Activated CD8-positive, alpha-beta T cell treated with anti-CD3 and anti-CD28 coated beads, Interleukin-2, amount 10 ng/mL, durations not matched to agents 7 days and 5 days (primary cell): ENCODE measurements around the gene METRNL. TPM values are rescaled to one million over a fixed set of nuclear protein-coding genes. Genes with fewer than 3 reads are reported as not detected.

Experiments used
- ATAC-seq: fragments of 150-1000 bp; cut with Tn5 transposase; one replicate; pipeline ENCODE4 v1.10.0; 2021; ENCODE audit warnings: moderate library complexity
- CTCF ChIA-PET: fragments of 350-600 bp; sonication (Branson Sonifier 250); formaldehyde crosslinking; loops from one replicate; lab custom pipeline; 2021; ENCODE audit warnings: antibody characterized with exemption; lab: Charles Lee
- POLR2A ChIA-PET: fragments of 350-600 bp; sonication (Branson Sonifier 250); formaldehyde crosslinking; loops from one replicate; lab custom pipeline; 2021; ENCODE audit warnings: antibody characterized with exemption; lab: Charles Lee
- DNase-seq: peaks from one replicate; pipeline ENCODE4 v3.0.0-alpha.2; 2020
- H3K27ac Mint-ChIP-seq: one replicate; pipeline ENCODE4 v1.8.0; 2021; ENCODE audit warnings: mild to moderate bottlenecking, mixed read lengths
- H3K27me3 Mint-ChIP-seq: one replicate; pipeline ENCODE4 v1.8.0; 2021; ENCODE audit warnings: low read depth, mixed read lengths
- H3K36me3 Mint-ChIP-seq: one replicate; pipeline ENCODE4 v1.8.0; 2021; ENCODE audit warnings: low read depth, mixed read lengths
- H3K4me1 Mint-ChIP-seq: one replicate; pipeline ENCODE4 v1.8.0; 2021; ENCODE audit warnings: low read depth, mixed read lengths
- H3K4me3 Mint-ChIP-seq: one replicate; pipeline ENCODE4 v1.8.0; 2021; ENCODE audit warnings: mild to moderate bottlenecking, mixed read lengths
- H3K9me3 Mint-ChIP-seq: one replicate; pipeline ENCODE4 v1.8.0; 2022; ENCODE audit warnings: mixed read lengths; ENCODE audit not compliant: insufficient read depth
- total RNA-seq, 2 experiments: library from RNA; stranded (reverse); gene quantifications; one replicate each; pipeline ENCODE4 v1.2.3, GENCODE V29; 2021

Gene METRNL
- total RNA-seq, 2 experiments from 2014 or later = 3.0 to 4.8 TPM

GRCh38 chr17:83091257-83092141, 12.1 kb downstream of the METRNL start:
- no peak overlapping the region for H3K4me3 Mint-ChIP-seq
- no peak for ATAC-seq
- no peaks in the 10 kb centered on the region for H3K27me3 Mint-ChIP-seq
- POLR2A ChIA-PET = no interaction called here
- H3K27ac Mint-ChIP-seq = no peak overlapping the region
- no peak for DNase-seq
- H3K4me1 Mint-ChIP-seq = no peaks in the 10 kb centered on the region
- H3K36me3 Mint-ChIP-seq = no peaks in the 10 kb centered on the region
- CTCF ChIA-PET = no interaction called here
- H3K9me3 Mint-ChIP-seq = no peaks in the 10 kb centered on the region

GRCh38 chr17:83092186-83092585, 12.8 kb downstream of the METRNL start:
- no peaks in the 10 kb centered on the region for H3K27me3 Mint-ChIP-seq
- no peaks in the 10 kb centered on the region for H3K36me3 Mint-ChIP-seq
- ATAC-seq = no peak
- ChIA-PET CTCF (no interaction called here), POLR2A (no interaction called here)
- no peak overlapping the region for H3K27ac Mint-ChIP-seq
- no peak overlapping the region for H3K4me3 Mint-ChIP-seq
- H3K4me1 Mint-ChIP-seq = no peaks in the 10 kb centered on the region
- no peaks in the 10 kb centered on the region for H3K9me3 Mint-ChIP-seq
- no peak for DNase-seq

- Mint-ChIP-seq H3K4me3 (no peak overlapping the region), H3K36me3 (no peaks in the 10 kb centered on the region), H3K27ac (no peak overlapping the region), H3K9me3 (no peaks in the 10 kb centered on the region), H3K27me3 (no peaks in the 10 kb centered on the region), H3K4me1 (no peaks in the 10 kb centered on the region)
- ATAC-seq = no peak
- POLR2A ChIA-PET = no interaction called here
- DNase-seq = no peak
- CTCF ChIA-PET = no interaction called here
Measured at GRCh38 chr17:83092931-83093330, 13.5 kb downstream of the METRNL start.

- no peaks in the 10 kb centered on the region for H3K36me3 Mint-ChIP-seq
- DNase-seq = no peak
- ChIA-PET POLR2A (no interaction called here), CTCF (no interaction called here)
- H3K27ac Mint-ChIP-seq = no peak overlapping the region
- no peaks in the 10 kb centered on the region for H3K9me3 Mint-ChIP-seq
- no peak for ATAC-seq
- no peaks in the 10 kb centered on the region for H3K4me1 Mint-ChIP-seq
- H3K27me3 Mint-ChIP-seq = no peaks in the 10 kb centered on the region
- no peak overlapping the region for H3K4me3 Mint-ChIP-seq
Measured at GRCh38 chr17:83093506-83093905, 14.1 kb downstream of the METRNL start.

GRCh38 chr17:83094291-83094690, 14.9 kb downstream of the METRNL start:
- Mint-ChIP-seq H3K4me1 (no peaks in the 10 kb centered on the region), H3K4me3 (no peak overlapping the region), H3K27ac (no peak overlapping the region), H3K9me3 (no peaks in the 10 kb centered on the region), H3K36me3 (no peaks in the 10 kb centered on the region), H3K27me3 (no peaks in the 10 kb centered on the region)
- ChIA-PET POLR2A (no interaction called here), CTCF (no interaction called here)
- no peak for ATAC-seq
- no peak for DNase-seq

GRCh38 chr17:83095016-83095415, 15.6 kb downstream of the METRNL start:
- Mint-ChIP-seq H3K4me3 (no peak overlapping the region), H3K36me3 (no peaks in the 10 kb centered on the region), H3K4me1 (peaks cover 4% of the 10 kb centered on the region), H3K27me3 (peaks cover 7% of the 10 kb centered on the region), H3K9me3 (no peaks in the 10 kb centered on the region), H3K27ac (no peak overlapping the region)
- no peak for DNase-seq
- POLR2A ChIA-PET = no interaction called here
- CTCF ChIA-PET = no interaction called here
- ATAC-seq = no peak

GRCh38 chr17:83096401-83097224, 17.2 kb downstream of the METRNL start:
- no peak for DNase-seq
- ChIA-PET POLR2A (interaction anchor here (1.5 kb wide), 1 partner anchor 104 kb away, joined by 4 read pairs; no protein-coding TSS in a partner anchor), CTCF (no interaction called here)
- peaks cover 14% of the 10 kb centered on the region for H3K27me3 Mint-ChIP-seq
- H3K4me1 Mint-ChIP-seq = peaks cover 11% of the 10 kb centered on the region
- no peak for ATAC-seq
- no peak overlapping the region for H3K4me3 Mint-ChIP-seq
- H3K27ac Mint-ChIP-seq = no peak overlapping the region
- H3K36me3 Mint-ChIP-seq = no peaks in the 10 kb centered on the region
- no peaks in the 10 kb centered on the region for H3K9me3 Mint-ChIP-seq

- ATAC-seq = no peak
- no peak for DNase-seq
- CTCF ChIA-PET = no interaction called here
- Mint-ChIP-seq H3K27ac (no peak overlapping the region), H3K27me3 (peaks cover 14% of the 10 kb centered on the region), H3K9me3 (no peaks in the 10 kb centered on the region), H3K36me3 (no peaks in the 10 kb centered on the region), H3K4me1 (peaks cover 11% of the 10 kb centered on the region), H3K4me3 (no peak overlapping the region)
- POLR2A ChIA-PET = interaction anchor here (1.5 kb wide), 1 partner anchor 103 kb away, joined by 4 read pairs; no protein-coding TSS in a partner anchor
Measured at GRCh38 chr17:83097831-83098230, 18.4 kb downstream of the METRNL start.

GRCh38 chr17:83098241-83099085, 19.1 kb downstream of the METRNL start:
- no peak overlapping the region for H3K4me3 Mint-ChIP-seq
- no peaks in the 10 kb centered on the region for H3K9me3 Mint-ChIP-seq
- ChIA-PET CTCF (no interaction called here), POLR2A (interaction anchor here (1.5 kb wide), 1 partner anchor 102 kb away, joined by 4 read pairs; no protein-coding TSS in a partner anchor)
- H3K27me3 Mint-ChIP-seq = peaks cover 14% of the 10 kb centered on the region
- H3K27ac Mint-ChIP-seq = no peak overlapping the region
- DNase-seq = no peak
- H3K4me1 Mint-ChIP-seq = peaks cover 11% of the 10 kb centered on the region
- no peak for ATAC-seq
- H3K36me3 Mint-ChIP-seq = no peaks in the 10 kb centered on the region

GRCh38 chr17:83099086-83099555, 19.7 kb downstream of the METRNL start:
- POLR2A ChIA-PET = no interaction called here
- H3K9me3 Mint-ChIP-seq = no peaks in the 10 kb centered on the region
- H3K27me3 Mint-ChIP-seq = peaks cover 14% of the 10 kb centered on the region
- H3K4me1 Mint-ChIP-seq = peaks cover 11% of the 10 kb centered on the region
- no peaks in the 10 kb centered on the region for H3K36me3 Mint-ChIP-seq
- no peak for DNase-seq
- no peak for ATAC-seq
- CTCF ChIA-PET = no interaction called here
- H3K4me3 Mint-ChIP-seq = no peak overlapping the region
- no peak overlapping the region for H3K27ac Mint-ChIP-seq

- no peak overlapping the region for H3K4me3 Mint-ChIP-seq
Measured at GRCh38 chr17:83099570-83100181, 20.3 kb downstream of the METRNL start.

More at GRCh38 chr17:83099570-83100181, 20.3 kb downstream of the METRNL start:
- Mint-ChIP-seq H3K4me1 (peaks cover 11% of the 10 kb centered on the region), H3K36me3 (no peaks in the 10 kb centered on the region), H3K27me3 (peaks cover 14% of the 10 kb centered on the region), H3K9me3 (no peaks in the 10 kb centered on the region), H3K27ac (no peak overlapping the region)
- no peak for ATAC-seq
- CTCF ChIA-PET = no interaction called here
- no peak for DNase-seq
- POLR2A ChIA-PET = no interaction called here
